ENCODE measurements around the gene AWAT1.
"Not testable (repeated sequence)": the region's sequence is repeated elsewhere in the genome, so short reads cannot be mapped to it uniquely, and the experiment has no call there.

AWAT1 gene

DNA sequence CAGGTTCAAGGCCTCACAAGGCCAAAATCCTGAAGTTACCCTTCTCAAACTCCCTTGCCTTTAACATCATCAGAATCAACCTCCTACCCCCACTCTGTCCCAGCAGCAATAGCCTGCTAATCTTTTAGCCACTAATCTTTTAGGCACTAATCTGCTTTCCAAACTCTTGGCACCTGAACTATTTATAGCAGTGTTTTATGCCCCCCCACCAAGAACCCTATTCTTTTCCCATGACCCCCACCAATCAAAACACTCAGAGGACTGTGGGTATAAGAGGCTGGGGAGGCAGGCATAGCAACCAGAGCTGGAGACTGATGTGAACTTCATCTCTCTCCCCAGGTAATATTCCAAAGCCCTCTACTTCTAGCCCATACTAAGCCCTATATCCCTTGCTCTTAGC is 33.6 kb downstream of the AWAT1 start, which contains the start of gene ARR3:
Gene ARR3 (plus strand): TSS at position 301 of the 400 bp plus-strand sequence. CDS start 1,052 bp downstream, outside the sequence.
- Histone ChIP-seq H3K27me3 (ENCODE audit: control insufficient read depth in 1 of 2, insufficient read depth in 1 of 2, low read length in 2 of 2) (peaks cover 0 to 35% of the 10 kb centered on the region in 2 experiments), H3K14ac (ENCODE audit: low read length in 2 of 2) (no peak within 1 kb of the TSS), H2BK120ac (ENCODE audit: low read depth, low read length) (no peak within 1 kb of the TSS), H2BK5ac (ENCODE audit: low read depth, low read length, poor library complexity, severe bottlenecking) (no peak within 1 kb of the TSS), H2BK15ac (ENCODE audit: low read depth, poor library complexity, severe bottlenecking) (no peak within 1 kb of the TSS), H4K8ac (ENCODE audit: low read length) (no peak within 1 kb of the TSS), H3K4ac (ENCODE audit: low read depth in 1 of 2, low read length in 2 of 2) (no peak within 1 kb of the TSS), H3K9ac (ENCODE audit: low read length) (no peak within 1 kb of the TSS), H3K4me2 (ENCODE audit: low read length, poor library complexity, severe bottlenecking) (no peak within 1 kb of the TSS), H3K23ac (ENCODE audit: low read length in 2 of 2) (no peak within 1 kb of the TSS), H2AFZ (ENCODE audit: low read depth, low read length) (no peak within 1 kb of the TSS), H3K79me1 (replicated peaks; ENCODE audit: low read length, poor library complexity, severe bottlenecking) (no peaks in the 10 kb centered on the region), H2AK5ac (ENCODE audit: low read length, severe bottlenecking) (no peak within 1 kb of the TSS), H4K91ac (ENCODE audit: low read length) (no peak within 1 kb of the TSS), H3K18ac (ENCODE audit: low read depth in 1 of 2, low read length in 2 of 2) (no peak within 1 kb of the TSS), H3K36me3 (ENCODE audit: control insufficient read depth in 1 of 2, insufficient read depth in 2 of 2, low read depth in 1 of 2, low read length in 2 of 2) (no peaks in the 10 kb centered on the region), H3K9me3 (ENCODE audit: control insufficient read depth, low read length) (peaks cover under 1% of the 10 kb centered on the region), H3K4me3 (ENCODE audit: insufficient read depth in 1 of 2, low read depth in 1 of 2, low read length in 2 of 2) (no peak within 1 kb of the TSS), H3K4me1 (ENCODE audit: control insufficient read depth, insufficient read depth, low read depth, low read length) (no peaks in the 10 kb centered on the region), H3K27ac (ENCODE audit: low read length, poor library complexity, severe bottlenecking) (no peak within 1 kb of the TSS), H2BK12ac (ENCODE audit: low read length in 2 of 2) (no peak within 1 kb of the TSS)
- DNase-seq = no peak

DNA sequence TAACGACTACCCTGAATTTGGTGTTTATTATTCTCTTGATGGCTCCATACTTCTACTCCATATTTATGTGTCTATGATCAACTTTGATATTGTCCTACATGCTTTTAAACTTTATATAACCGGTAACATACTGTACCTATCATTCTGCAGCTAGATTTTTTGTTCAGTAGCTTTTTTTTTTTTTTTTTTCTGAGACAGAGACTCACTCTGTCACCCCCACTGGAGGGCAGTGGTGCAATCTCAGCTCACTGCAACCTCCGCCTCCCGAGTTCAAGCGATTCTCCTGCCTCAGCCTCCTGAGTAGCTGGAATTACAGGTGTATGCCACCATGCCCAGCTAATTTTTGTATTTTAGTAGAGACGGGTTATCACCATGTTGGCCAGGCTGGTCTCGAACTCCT is 39.6 kb downstream of the AWAT1 start:
- not testable (repeated sequence) for H4K91ac ChIP-seq (ENCODE audit: low read length); H3K4me1 ChIP-seq (ENCODE audit: control insufficient read depth, insufficient read depth, low read depth, low read length); H3K14ac ChIP-seq (ENCODE audit: low read length in 2 of 2); H4K8ac ChIP-seq (ENCODE audit: low read length); H3K4me3 ChIP-seq (ENCODE audit: insufficient read depth in 1 of 2, low read depth in 1 of 2, low read length in 2 of 2); DNase-seq; H3K27ac ChIP-seq (ENCODE audit: low read length, poor library complexity, severe bottlenecking); H2AFZ ChIP-seq (ENCODE audit: low read depth, low read length); H3K36me3 ChIP-seq (ENCODE audit: control insufficient read depth in 1 of 2, insufficient read depth in 2 of 2, low read depth in 1 of 2, low read length in 2 of 2); H3K9me3 ChIP-seq (ENCODE audit: control insufficient read depth, low read length); H3K23ac ChIP-seq (ENCODE audit: low read length in 2 of 2); H2AK5ac ChIP-seq (ENCODE audit: low read length, severe bottlenecking); H2BK12ac ChIP-seq (ENCODE audit: low read length in 2 of 2); H2BK15ac ChIP-seq (ENCODE audit: low read depth, poor library complexity, severe bottlenecking); H3K4ac ChIP-seq (ENCODE audit: low read depth in 1 of 2, low read length in 2 of 2); H3K79me1 ChIP-seq (replicated peaks; ENCODE audit: low read length, poor library complexity, severe bottlenecking); H3K18ac ChIP-seq (ENCODE audit: low read depth in 1 of 2, low read length in 2 of 2); H3K9ac ChIP-seq (ENCODE audit: low read length); H2BK5ac ChIP-seq (ENCODE audit: low read depth, low read length, poor library complexity, severe bottlenecking); H2BK120ac ChIP-seq (ENCODE audit: low read depth, low read length); H3K4me2 ChIP-seq (ENCODE audit: low read length, poor library complexity, severe bottlenecking)
- peaks cover 0 to 23% of the 10 kb centered on the region in 2 experiments for H3K27me3 ChIP-seq (ENCODE audit: control insufficient read depth in 1 of 2, insufficient read depth in 1 of 2, low read length in 2 of 2)
- 81% methylated on average over 6 of the region's 7 CpGs for WGBS

DNA sequence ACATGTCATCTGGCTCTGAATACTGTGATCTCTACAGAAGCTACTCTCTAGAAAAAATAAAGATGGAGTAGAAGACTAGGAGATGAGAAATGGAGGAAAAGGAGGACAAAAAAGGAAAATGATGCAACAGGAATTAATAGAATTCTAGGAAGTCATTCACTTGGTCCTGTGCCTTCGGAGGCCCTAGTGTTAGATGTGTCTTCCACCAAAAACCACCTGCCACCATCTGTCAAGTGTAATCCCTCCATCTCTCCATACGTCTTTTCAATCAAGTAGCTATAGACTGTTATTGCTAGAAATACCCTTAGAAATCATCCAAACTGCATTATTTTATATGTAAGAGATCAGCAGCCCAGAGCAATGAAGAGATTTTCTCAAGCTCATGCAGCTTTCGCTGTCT is 44.6 kb downstream of the AWAT1 start:
- Histone ChIP-seq H3K9ac (ENCODE audit: low read length) (no peak overlapping the region), H3K4me1 (ENCODE audit: control insufficient read depth, insufficient read depth, low read depth, low read length) (no peaks in the 10 kb centered on the region), H3K23ac (ENCODE audit: low read length in 2 of 2) (no peak overlapping the region), H3K14ac (ENCODE audit: low read length in 2 of 2) (no peak overlapping the region), H3K4ac (ENCODE audit: low read depth in 1 of 2, low read length in 2 of 2) (no peak overlapping the region), H3K36me3 (ENCODE audit: control insufficient read depth in 1 of 2, insufficient read depth in 2 of 2, low read depth in 1 of 2, low read length in 2 of 2) (peaks cover 5 to 14% of the 10 kb centered on the region in 2 experiments), H3K79me1 (replicated peaks; ENCODE audit: low read length, poor library complexity, severe bottlenecking) (no peaks in the 10 kb centered on the region), H2AK5ac (ENCODE audit: low read length, severe bottlenecking) (no peak overlapping the region), H3K9me3 (ENCODE audit: control insufficient read depth, low read length) (no peaks in the 10 kb centered on the region), H2BK12ac (ENCODE audit: low read length in 2 of 2) (no peak overlapping the region), H3K18ac (ENCODE audit: low read depth in 1 of 2, low read length in 2 of 2) (no peak overlapping the region), H4K91ac (ENCODE audit: low read length) (no peak overlapping the region), H4K8ac (ENCODE audit: low read length) (no peak overlapping the region), H2AFZ (ENCODE audit: low read depth, low read length) (no peak overlapping the region), H2BK5ac (ENCODE audit: low read depth, low read length, poor library complexity, severe bottlenecking) (no peak overlapping the region), H3K4me3 (ENCODE audit: insufficient read depth in 1 of 2, low read depth in 1 of 2, low read length in 2 of 2) (no peak overlapping the region), H2BK120ac (ENCODE audit: low read depth, low read length) (no peak overlapping the region), H3K27me3 (ENCODE audit: control insufficient read depth in 1 of 2, insufficient read depth in 1 of 2, low read length in 2 of 2) (peaks cover 0 to 8% of the 10 kb centered on the region in 2 experiments), H2BK15ac (ENCODE audit: low read depth, poor library complexity, severe bottlenecking) (no peak overlapping the region), H3K27ac (ENCODE audit: low read length, poor library complexity, severe bottlenecking) (no peak overlapping the region), H3K4me2 (ENCODE audit: low read length, poor library complexity, severe bottlenecking) (no peak overlapping the region)
- WGBS = no CpG with 5 or more reads among the region's 3 CpGs
- DNase-seq = no peak

DNA sequence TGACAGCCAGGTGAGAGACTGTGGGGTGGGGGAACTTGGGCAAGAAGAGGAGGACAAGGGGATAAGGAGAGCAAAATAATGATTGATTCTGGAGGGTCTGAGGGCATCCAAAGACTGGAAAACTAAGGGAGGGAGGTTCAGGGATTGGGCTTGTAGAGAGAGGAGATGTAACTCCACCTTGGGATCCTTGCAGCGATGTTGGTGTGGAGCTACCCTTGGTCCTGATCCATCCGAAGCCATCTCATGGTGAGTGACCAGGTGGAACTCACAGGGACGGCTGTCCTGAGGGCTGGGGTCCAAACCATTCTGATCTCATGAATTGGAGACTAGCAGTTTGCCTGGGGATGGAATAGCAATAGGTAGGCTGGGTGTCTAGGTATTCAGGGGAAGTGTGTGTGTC is 46.1 kb downstream of the AWAT1 start:
- Histone ChIP-seq H2AK5ac (ENCODE audit: low read length, severe bottlenecking) (no peak overlapping the region), H2BK12ac (ENCODE audit: low read length in 2 of 2) (no peak overlapping the region), H3K9ac (ENCODE audit: low read length) (no peak overlapping the region), H3K4me1 (ENCODE audit: control insufficient read depth, insufficient read depth, low read depth, low read length) (no peaks in the 10 kb centered on the region), H3K79me1 (replicated peaks; ENCODE audit: low read length, poor library complexity, severe bottlenecking) (no peaks in the 10 kb centered on the region), H3K23ac (ENCODE audit: low read length in 2 of 2) (no peak overlapping the region), H2BK15ac (ENCODE audit: low read depth, poor library complexity, severe bottlenecking) (no peak overlapping the region), H3K4me3 (ENCODE audit: insufficient read depth in 1 of 2, low read depth in 1 of 2, low read length in 2 of 2) (no peak overlapping the region), H3K4me2 (ENCODE audit: low read length, poor library complexity, severe bottlenecking) (no peak overlapping the region), H3K4ac (ENCODE audit: low read depth in 1 of 2, low read length in 2 of 2) (no peak overlapping the region), H3K18ac (ENCODE audit: low read depth in 1 of 2, low read length in 2 of 2) (no peak overlapping the region), H3K14ac (ENCODE audit: low read length in 2 of 2) (no peak overlapping the region), H2BK5ac (ENCODE audit: low read depth, low read length, poor library complexity, severe bottlenecking) (no peak overlapping the region), H4K91ac (ENCODE audit: low read length) (no peak overlapping the region), H2BK120ac (ENCODE audit: low read depth, low read length) (no peak overlapping the region), H3K36me3 (ENCODE audit: control insufficient read depth in 1 of 2, insufficient read depth in 2 of 2, low read depth in 1 of 2, low read length in 2 of 2) (peaks cover 5 to 25% of the 10 kb centered on the region in 2 experiments), H2AFZ (ENCODE audit: low read depth, low read length) (no peak overlapping the region), H3K9me3 (ENCODE audit: control insufficient read depth, low read length) (no peaks in the 10 kb centered on the region), H4K8ac (ENCODE audit: low read length) (no peak overlapping the region), H3K27me3 (ENCODE audit: control insufficient read depth in 1 of 2, insufficient read depth in 1 of 2, low read length in 2 of 2) (peaks cover 0 to 13% of the 10 kb centered on the region in 2 experiments), H3K27ac (ENCODE audit: low read length, poor library complexity, severe bottlenecking) (no peak overlapping the region)
- DNase-seq = no peak
- 85% methylated on average over 3 of the region's 3 CpGs for WGBS

All from mesenchymal stem cell (in vitro differentiated cells and primary cell).